ENCODE measurements around the gene RIC1.

The RIC1 gene

GRCh38 chr9:5608298-5609225 lies 20.3 kb upstream of the RIC1 start:
- in situ Hi-C loops (cut with HindIII; ENCODE audit: low pct_ligation_motif_present, low sequenced_read_pairs), result no loop called here
- Histone ChIP-seq H3K4me3 (ENCODE audit: low read depth, low read length) (no peak overlapping the region), H3K36me3 (replicated peaks) (no peaks in the 10 kb centered on the region), H3K27me3 (replicated peaks) (no peaks in the 10 kb centered on the region), H3K27ac (no peak overlapping the region)
- DNase-seq, result no peak
- TF ChIP-seq CTCF (IDR thresholded peaks at IDR 0.05; ENCODE audit: low read depth, low read length, missing control alignments), result no peak

- no peak for TF ChIP-seq CTCF (IDR thresholded peaks at IDR 0.05; ENCODE audit: low read depth, low read length, missing control alignments)
- in situ Hi-C loops (cut with HindIII; ENCODE audit: low pct_ligation_motif_present, low sequenced_read_pairs), result no loop called here
- no peak for DNase-seq
- H3K36me3 ChIP-seq (replicated peaks), result no peaks in the 10 kb centered on the region
- H3K4me3 ChIP-seq (ENCODE audit: low read depth, low read length), result no peak overlapping the region
- no peaks in the 10 kb centered on the region for H3K27me3 ChIP-seq (replicated peaks)
- H3K27ac ChIP-seq, result no peak overlapping the region
These were observed 19.7 kb upstream of the RIC1 start for GRCh38 chr9:5609226-5609596.

- Histone ChIP-seq H3K27me3 (replicated peaks) (no peaks in the 10 kb centered on the region), H3K27ac (no peak overlapping the region), H3K36me3 (replicated peaks) (no peaks in the 10 kb centered on the region), H3K4me3 (ENCODE audit: low read depth, low read length) (no peak overlapping the region)
- in situ Hi-C loops (cut with HindIII; ENCODE audit: low pct_ligation_motif_present, low sequenced_read_pairs), result no loop called here
- TF ChIP-seq CTCF (IDR thresholded peaks at IDR 0.05; ENCODE audit: low read depth, low read length, missing control alignments), result no peak
- no peak for DNase-seq
These were observed 18.4 kb upstream of the RIC1 start for GRCh38 chr9:5610491-5610890.

GRCh38 chr9:5611321-5612184 lies 17.4 kb upstream of the RIC1 start:
- no peaks in the 10 kb centered on the region for H3K36me3 ChIP-seq (replicated peaks)
- H3K27me3 ChIP-seq (replicated peaks), result no peaks in the 10 kb centered on the region
- H3K27ac ChIP-seq, result no peak overlapping the region
- no peak overlapping the region for H3K4me3 ChIP-seq (ENCODE audit: low read depth, low read length)
- in situ Hi-C loops (cut with HindIII; ENCODE audit: low pct_ligation_motif_present, low sequenced_read_pairs), result no loop called here
- no peak for TF ChIP-seq CTCF (IDR thresholded peaks at IDR 0.05; ENCODE audit: low read depth, low read length, missing control alignments)
- no peak for DNase-seq

- Histone ChIP-seq H3K4me3 (ENCODE audit: low read depth, low read length) (no peak overlapping the region), H3K36me3 (replicated peaks) (no peaks in the 10 kb centered on the region), H3K27me3 (replicated peaks) (no peaks in the 10 kb centered on the region), H3K27ac (no peak overlapping the region)
- DNase-seq, result no peak
- TF ChIP-seq CTCF (IDR thresholded peaks at IDR 0.05; ENCODE audit: low read depth, low read length, missing control alignments), result no peak
- in situ Hi-C loops (cut with HindIII; ENCODE audit: low pct_ligation_motif_present, low sequenced_read_pairs), result no loop called here
These were observed 16.7 kb upstream of the RIC1 start for GRCh38 chr9:5612185-5612530.
